Neural cell (in vitro differentiated cells): ENCODE data around the gene ZNF324. TPM values are rescaled to one million over a fixed set of nuclear protein-coding genes. Genes with fewer than 3 reads are reported as not detected.
A peak's percentile ranks its signal among the peaks of the same experiment; 100 is the strongest.

Experiments
- H2AFZ ChIP-seq: fragments of 200-600, 300-800 bp; sonication (generic), shearing (Covaris generic); 2 replicates; pipeline ENCODE4 v1.6.0; 2014; ENCODE audit warnings: low read depth, mild to moderate bottlenecking, antibody characterized with exemption, low read length, moderate library complexity
- H3F3A ChIP-seq: fragments of 200-600 bp; shearing (Covaris generic); 2 replicates; pipeline ENCODE4 v1.6.1; 2016; ENCODE audit warnings: mild to moderate bottlenecking, moderate library complexity, mixed read lengths, antibody characterized with exemption, low read length; ENCODE audit not compliant: insufficient read depth, poor library complexity, severe bottlenecking
- H3K27ac ChIP-seq: fragments of 200-600, 300-800 bp; sonication (generic), shearing (Covaris generic); 2 replicates; pipeline ENCODE4 v1.5.1; 2014; ENCODE audit warnings: mild to moderate bottlenecking, low read length, moderate library complexity
- H3K27me3 ChIP-seq: fragments of 300-800, 200-600 bp; sonication (generic), shearing (Covaris generic); 2 replicates; pipeline ENCODE4 v1.6.0; 2014; ENCODE audit warnings: mild to moderate bottlenecking, low read depth, low read length, moderate library complexity; ENCODE audit not compliant: insufficient read depth
- H3K36me3 ChIP-seq: fragments of 300-800, 200-600 bp; sonication (generic), shearing (Covaris generic); 2 replicates; pipeline ENCODE4 v1.5.1; 2014; ENCODE audit warnings: mild to moderate bottlenecking, antibody characterized with exemption, low read length, moderate library complexity; ENCODE audit not compliant: insufficient read depth
- H3K4me2 ChIP-seq: fragments of 300-800, 200-600 bp; sonication (generic), shearing (Covaris generic); 2 replicates; pipeline ENCODE4 v1.6.0; 2014; ENCODE audit warnings: mild to moderate bottlenecking, low read length
- H3K4me3 ChIP-seq: fragments of 300-800, 200-600 bp; sonication (generic), shearing (Covaris generic); 2 replicates; pipeline ENCODE4 v1.5.1; 2014; ENCODE audit warnings: mild to moderate bottlenecking, low read length, moderate library complexity
- H3K79me2 ChIP-seq: fragments of 200-600 bp; shearing (Covaris generic); replicated peaks from 2 replicates; pipeline ENCODE4 v1.6.0; 2014; ENCODE audit warnings: mild to moderate bottlenecking, low read length, moderate library complexity; ENCODE audit not compliant: insufficient read depth
- H3K9ac ChIP-seq: fragments of 300-800, 200-600 bp; sonication (generic), shearing (Covaris generic); 2 replicates; pipeline ENCODE4 v1.6.1; 2016; ENCODE audit warnings: mild to moderate bottlenecking, low read length, mixed read lengths
- H3K9me2 ChIP-seq: fragments of 200-600 bp; shearing (Covaris generic); 2 replicates; pipeline ENCODE4 v1.6.1; 2016; ENCODE audit warnings: mild to moderate bottlenecking, low read length, mixed read lengths; ENCODE audit not compliant: insufficient read depth
- H3K9me3 ChIP-seq: fragments of 200-600, 300-800 bp; sonication (generic), shearing (Covaris generic); 2 replicates; pipeline ENCODE4 v1.6.1; 2016; ENCODE audit warnings: mild to moderate bottlenecking, mixed run types, low read length, moderate library complexity, mixed read lengths
- H4K20me1 ChIP-seq: fragments of 200-600 bp; shearing (Covaris generic); 2 replicates; pipeline ENCODE4 v1.6.1; 2016; ENCODE audit warnings: mild to moderate bottlenecking, mixed run types; ENCODE audit not compliant: insufficient read depth
- CTCF ChIP-seq: fragments of 450-650 bp; IDR thresholded peaks from 2 replicates; pipeline ENCODE4 v1.5.1; 2014; ENCODE audit warnings: antibody characterized with exemption, mild to moderate bottlenecking, moderate library complexity; ENCODE audit not compliant: poor library complexity, severe bottlenecking
- EP300 ChIP-seq: fragments of 450-650 bp; conservative IDR thresholded peaks from 2 replicates; pipeline ENCODE4 v1.6.1; 2014; ENCODE audit warnings: antibody characterized with exemption, mild to moderate bottlenecking, moderate library complexity; ENCODE audit not compliant: poor library complexity, severe bottlenecking
- EZH2 ChIP-seq: fragments of 200-600, 300-800 bp; shearing (Covaris generic), sonication (generic); IDR thresholded peaks from 2 replicates; pipeline ENCODE4 v1.6.1; 2014; ENCODE audit warnings: antibody characterized with exemption, low read length, borderline replicate concordance, mild to moderate bottlenecking; ENCODE audit not compliant: insufficient read depth, poor library complexity, severe bottlenecking
- MXI1 ChIP-seq: fragments of 450-650 bp; conservative IDR thresholded peaks from 2 replicates; pipeline ENCODE4 v1.6.1; 2014; ENCODE audit warnings: antibody characterized with exemption, mild to moderate bottlenecking; ENCODE audit not compliant: poor library complexity, severe bottlenecking
- POLR2AphosphoS5 ChIP-seq: IDR thresholded peaks from 2 replicates; pipeline ENCODE4 v1.6.1; 2012
- RAD21 ChIP-seq: fragments of 450-650 bp; conservative IDR thresholded peaks from 2 replicates; pipeline ENCODE4 v1.6.1; 2014; ENCODE audit warnings: antibody characterized with exemption, mild to moderate bottlenecking, moderate library complexity
- REST ChIP-seq: IDR thresholded peaks from 2 replicates; pipeline ENCODE4 v1.6.1; 2012; ENCODE audit warnings: borderline replicate concordance
- SMC3 ChIP-seq: fragments of 450-650 bp; conservative IDR thresholded peaks from 2 replicates; pipeline ENCODE4 v1.6.1; 2014; ENCODE audit warnings: antibody characterized with exemption, mild to moderate bottlenecking, moderate library complexity; ENCODE audit not compliant: poor library complexity
- TAF1 ChIP-seq: IDR thresholded peaks from 2 replicates; pipeline ENCODE4 v1.6.1; 2012; ENCODE audit warnings: low read depth
- polyA plus RNA-seq: library from polyadenylated mRNA; depleted of rRNA; stranded (reverse); fragments of >200 nt; gene quantifications from 2 replicates; pipeline ENCODE4 v1.2.3, GENCODE V29; 2014

ZNF324 gene
- polyA plus RNA-seq, 1 donor from 2014 or later, result 12.5 TPM

DNA sequence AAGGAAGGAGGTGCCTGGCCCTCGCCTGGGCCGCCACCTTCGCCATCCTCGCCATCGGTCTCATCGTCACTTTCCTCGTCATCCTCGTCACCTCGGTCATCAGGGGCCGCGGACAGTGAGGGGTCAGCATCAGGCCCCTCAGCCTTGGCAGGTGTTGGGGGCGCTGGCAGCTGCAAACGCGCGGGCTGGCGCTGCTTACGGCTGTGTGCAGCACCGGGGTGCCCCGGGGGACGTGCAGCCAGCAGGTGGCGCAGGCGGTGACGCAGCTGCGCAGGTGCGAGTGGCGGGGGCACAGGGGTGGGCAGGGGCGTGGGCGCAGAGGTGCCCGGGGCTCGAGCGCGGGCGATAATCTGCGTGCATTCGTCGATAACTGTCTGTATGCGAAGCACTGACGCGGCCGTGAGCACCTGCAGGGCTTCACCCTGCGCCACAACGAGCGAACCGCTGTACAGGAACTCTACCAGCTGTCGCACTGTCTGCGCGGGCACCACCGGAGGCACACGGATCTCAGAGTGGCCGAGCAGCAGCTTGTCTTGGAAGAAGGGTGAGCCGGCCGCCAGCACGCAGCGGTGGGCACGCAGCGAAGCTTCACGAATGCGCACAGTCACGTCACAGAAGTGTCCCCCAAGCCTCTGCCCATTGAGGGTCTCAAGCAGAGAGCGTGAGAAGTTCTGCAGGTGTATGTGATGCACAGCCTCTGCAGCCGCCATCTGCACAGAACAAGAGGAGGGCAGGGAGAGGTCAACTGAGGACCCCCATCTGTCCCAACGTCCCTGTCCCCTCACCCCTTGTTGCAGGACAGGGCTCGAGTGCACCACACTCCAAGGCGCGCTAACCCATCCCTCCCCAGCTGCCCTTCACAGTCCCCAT is 50.3 kb downstream of the ZNF324 start:
- Histone ChIP-seq H3K9ac (no peak overlapping the region), H3K9me3 (no peaks in the 10 kb centered on the region), H3K4me2 (no peak overlapping the region), H3K4me3 (no peak overlapping the region), H2AFZ (no peak overlapping the region), H4K20me1 (no peaks in the 10 kb centered on the region), H3F3A (peaks cover 7% of the 10 kb centered on the region), H3K36me3 (no peaks in the 10 kb centered on the region), H3K27ac (no peak overlapping the region), H3K27me3 (no peaks in the 10 kb centered on the region), H3K79me2 (peaks cover 13% of the 10 kb centered on the region), H3K9me2 (no peaks in the 10 kb centered on the region)
- TF ChIP-seq MXI1 (no peak), CTCF (no peak), SMC3 (no peak), POLR2AphosphoS5 (no peak), EP300 (no peak), EZH2 (no peak), TAF1 (no peak), REST (no peak), RAD21 (no peak)

DNA sequence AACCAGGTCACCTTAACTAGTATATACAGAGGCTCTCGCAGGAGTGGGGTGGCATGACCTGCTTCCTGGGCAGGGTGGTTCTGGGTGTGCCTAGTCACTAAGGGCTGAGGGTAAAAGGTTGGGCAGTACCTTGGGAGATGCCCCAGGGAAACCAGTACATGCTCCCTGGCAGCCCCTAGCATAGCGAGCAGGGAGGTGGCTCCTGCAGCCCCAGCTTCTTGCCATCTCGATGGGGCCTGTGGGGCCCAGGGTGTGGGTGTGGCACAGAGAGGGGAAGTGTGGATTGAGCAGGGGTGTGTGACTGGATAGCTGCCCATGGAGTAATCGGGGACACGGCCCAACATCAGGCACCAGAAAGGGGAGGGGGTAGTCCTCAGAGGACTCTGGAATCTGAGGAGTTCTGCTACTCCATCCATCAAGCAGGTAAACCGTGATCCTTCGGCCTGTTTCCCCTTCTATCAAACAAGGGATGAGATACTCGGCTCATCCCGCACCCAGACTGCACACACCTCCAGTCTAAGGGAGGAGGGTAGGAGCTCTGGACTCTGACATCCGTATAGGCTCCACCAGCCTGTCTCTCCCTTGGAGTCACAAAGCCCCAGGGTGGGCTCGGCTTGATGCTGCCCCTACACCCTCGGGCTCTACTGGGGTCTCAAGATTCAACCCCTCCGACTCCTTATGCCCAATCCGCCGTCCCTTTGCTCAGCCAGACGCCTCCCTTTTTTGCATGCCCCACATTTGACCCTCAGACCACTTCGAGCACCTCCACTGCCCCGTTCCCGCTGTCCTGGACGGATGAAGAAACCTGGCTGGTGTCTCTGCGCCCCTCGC is 51.6 kb downstream of the ZNF324 start:
- H3K27ac ChIP-seq, result peak overlapping the region; percentile 95
- no peaks in the 10 kb centered on the region for H3K9me3 ChIP-seq
- H3K4me2 ChIP-seq, result peak overlapping the region; percentile 89
- H3K4me3 ChIP-seq, result peak overlapping the region; percentile 92
- H2AFZ ChIP-seq, result peak overlapping the region; percentile 66
- peaks cover 7% of the 10 kb centered on the region for H3F3A ChIP-seq
- H3K79me2 ChIP-seq, result peaks cover 13% of the 10 kb centered on the region
- TF ChIP-seq TAF1, result no peak
- peak; percentile 66 for TF ChIP-seq CTCF
- no peaks in the 10 kb centered on the region for H3K9me2 ChIP-seq
- H3K9ac ChIP-seq, result peak overlapping the region; percentile 97
- no peaks in the 10 kb centered on the region for H3K36me3 ChIP-seq
- H3K27me3 ChIP-seq, result no peaks in the 10 kb centered on the region
- no peaks in the 10 kb centered on the region for H4K20me1 ChIP-seq
